H1 (cell line): ENCODE results near the gene FIBIN. TPM values are rescaled to one million over a fixed set of nuclear protein-coding genes. Genes with fewer than 3 reads are reported as not detected.

Source experiments
- CTCF ChIA-PET: fragments of 300-600 bp; sonication (Branson Sonifier 250); formaldehyde crosslinking; loops from one replicate; lab custom pipeline; 2021; ENCODE audit not compliant: partially characterized antibody; lab: Charles Lee
- POLR2A ChIA-PET: fragments of 300-600 bp; sonication (Branson Sonifier 250); formaldehyde crosslinking; loops from one replicate; lab custom pipeline; 2021; ENCODE audit warnings: inconsistent platforms; ENCODE audit not compliant: partially characterized antibody; lab: Charles Lee
- DNase-seq, 2 experiments: peaks; one replicate each; pipeline versions ENCODE4 v3.0.0 to v3.0.0-alpha.2; 2010 to 2022; ENCODE audit warnings: low spot score in 2 of 2, low read depth in 1 of 2, mixed read lengths in 1 of 2
- FAIRE-seq: peaks from 2 replicates; lab custom pipeline; 2011; peaks lifted over from hg19 to GRCh38; lab: Jason Lieb, UNC
- H2AFZ ChIP-seq: 2 replicates; pipeline ENCODE4 v1.8.1; 2012; ENCODE audit warnings: low read length, inconsistent platforms
- H2AK5ac ChIP-seq: 2 replicates; pipeline ENCODE4 v1.6.1; 2013; ENCODE audit warnings: low read depth, low read length
- H2BK120ac ChIP-seq: replicated peaks from 2 replicates; pipeline ENCODE3; 2013; ENCODE audit warnings: low read depth, low read length, inconsistent platforms
- H2BK12ac ChIP-seq: 2 replicates; pipeline ENCODE4 v1.6.1; 2013; ENCODE audit warnings: low read depth, low read length
- H2BK15ac ChIP-seq: 2 replicates; pipeline ENCODE4 v1.6.1; 2013; ENCODE audit warnings: low read length
- H2BK20ac ChIP-seq: 2 replicates; pipeline ENCODE4 v1.6.1; 2013; ENCODE audit warnings: low read length
- H2BK5ac ChIP-seq: 2 replicates; pipeline ENCODE4 v1.6.1; 2013; ENCODE audit warnings: low read depth, low read length
- H3K14ac ChIP-seq: 2 replicates; pipeline ENCODE4 v1.6.1; 2013; ENCODE audit warnings: inconsistent platforms; ENCODE audit not compliant: insufficient read length
- H3K18ac ChIP-seq: 2 replicates; pipeline ENCODE4 v1.6.1; 2013; ENCODE audit warnings: low read length; ENCODE audit errors: extremely low read depth
- H3K23ac ChIP-seq: 2 replicates; pipeline ENCODE4 v1.6.1; 2013; ENCODE audit warnings: inconsistent platforms; ENCODE audit not compliant: insufficient read length
- H3K23me2 ChIP-seq: 2 replicates; pipeline ENCODE4 v1.6.1; 2013; ENCODE audit warnings: low read depth, low read length
- H3K27ac ChIP-seq: 2 replicates; pipeline ENCODE4 v1.6.1; 2011; ENCODE audit warnings: low read depth, low read length, inconsistent platforms
- H3K27me3 ChIP-seq, 4 experiments: replicated peaks in 1 of 4; 1 replicate in 1 of 4; 2 replicates in 3 of 4; pipeline versions ENCODE4 v1.6.1 to v1.8.1; 2011 to 2013; ENCODE audit warnings: low read length in 3 of 4, mild to moderate bottlenecking in 3 of 4, inconsistent platforms in 2 of 4, mixed read lengths in 2 of 4, moderate library complexity in 1 of 4; ENCODE audit not compliant: control insufficient read depth in 3 of 4, insufficient read depth in 3 of 4; ENCODE audit errors: extremely low read depth in 1 of 4
- H3K36me3 ChIP-seq, 4 experiments: 2 replicates each; pipeline versions ENCODE4 v1.6.1 to v1.8.1; 2011 to 2013; ENCODE audit warnings: mild to moderate bottlenecking in 4 of 4, low read length in 3 of 4, moderate library complexity in 2 of 4, control low read depth in 1 of 4, inconsistent platforms in 1 of 4; ENCODE audit not compliant: insufficient read depth in 4 of 4, control insufficient read depth in 2 of 4
- H3K4ac ChIP-seq: replicated peaks from 2 replicates; pipeline ENCODE3; 2013; ENCODE audit warnings: low read length, low read depth, mixed read lengths, inconsistent platforms; ENCODE audit not compliant: insufficient read length
- H3K4me1 ChIP-seq, 4 experiments: replicated peaks in 1 of 4; 1 replicate in 1 of 4; 2 replicates in 3 of 4; pipeline versions ENCODE4 v1.6.1 to v1.8.1; 2011 to 2013; ENCODE audit warnings: low read length in 3 of 4, inconsistent platforms in 2 of 4, mixed read lengths in 1 of 4; ENCODE audit not compliant: insufficient read depth in 4 of 4, control insufficient read depth in 3 of 4
- H3K4me2 ChIP-seq, 2 experiments: 2 replicates each; pipeline versions ENCODE4 v1.6.1 to v1.8.1; 2011 to 2013; ENCODE audit warnings: low read depth in 2 of 2, low read length in 2 of 2, control low read depth in 1 of 2, inconsistent platforms in 1 of 2, mild to moderate bottlenecking in 1 of 2; ENCODE audit not compliant: insufficient read depth in 1 of 2
- H3K4me3 ChIP-seq, 4 experiments: fragments of 200-600, 300-600 bp in 1 of 4; sonication (generic), shearing (Covaris generic), sonication (Bioruptor Twin) in 1 of 4; 2 replicates each; pipeline versions ENCODE4 v1.5.1 to v1.8.1; 2011 to 2016; ENCODE audit warnings: low read length in 4 of 4, low read depth in 3 of 4, control low read depth in 2 of 4, inconsistent platforms in 2 of 4, mild to moderate bottlenecking in 2 of 4, mixed read lengths in 1 of 4, moderate library complexity in 1 of 4; ENCODE audit not compliant: insufficient read depth in 2 of 4; ENCODE audit errors: extremely low read depth in 1 of 4
- H3K56ac ChIP-seq: replicated peaks from 2 replicates; pipeline ENCODE3; 2013; ENCODE audit warnings: low read depth, mild to moderate bottlenecking, mixed read lengths, low read length, inconsistent platforms; ENCODE audit not compliant: insufficient read length
- H3K79me1 ChIP-seq: 2 replicates; pipeline ENCODE4 v1.6.1; 2013; ENCODE audit warnings: low read depth, low read length, control low read depth
- H3K79me2 ChIP-seq, 2 experiments: 2 replicates each; pipeline versions ENCODE4 v1.6.1 to v1.8.1; 2012 to 2013; ENCODE audit warnings: low read length in 2 of 2, mild to moderate bottlenecking in 2 of 2, inconsistent platforms in 1 of 2; ENCODE audit not compliant: insufficient read depth in 2 of 2, control insufficient read depth in 1 of 2
- H3K9ac ChIP-seq, 4 experiments: replicated peaks in 1 of 4; 1 replicate in 1 of 4; 2 replicates in 3 of 4; pipeline versions ENCODE4 v1.6.1 to v1.8.1; 2011 to 2013; ENCODE audit warnings: low read depth in 3 of 4, low read length in 3 of 4, control low read depth in 2 of 4, mild to moderate bottlenecking in 2 of 4, moderate library complexity in 2 of 4, inconsistent platforms in 1 of 4; ENCODE audit errors: extremely low read depth in 1 of 4
- H3K9me3 ChIP-seq, 2 experiments: 2 replicates each; pipeline versions ENCODE4 v1.6.1 to v1.8.1; 2012 to 2013; ENCODE audit warnings: mild to moderate bottlenecking in 2 of 2, moderate library complexity in 2 of 2, control low read depth in 1 of 2, inconsistent platforms in 1 of 2, low read depth in 1 of 2, low read length in 1 of 2, mixed read lengths in 1 of 2; ENCODE audit not compliant: insufficient read depth in 2 of 2
- H4K20me1 ChIP-seq, 2 experiments: replicated peaks in 1 of 2; 2 replicates each; pipeline versions ENCODE3 to v1.8.1; 2011 to 2013; ENCODE audit warnings: inconsistent platforms in 2 of 2, low read length in 2 of 2, mild to moderate bottlenecking in 1 of 2; ENCODE audit not compliant: insufficient read depth in 2 of 2, control insufficient read depth in 1 of 2
- H4K5ac ChIP-seq: 2 replicates; pipeline ENCODE4 v1.6.1; 2013; ENCODE audit warnings: low read length, low read depth, mixed read lengths, inconsistent platforms; ENCODE audit not compliant: insufficient read length
- H4K8ac ChIP-seq: 2 replicates; pipeline ENCODE4 v1.8.0; 2013; ENCODE audit warnings: mild to moderate bottlenecking, moderate library complexity, low read length, inconsistent platforms; ENCODE audit not compliant: insufficient read depth; ENCODE audit errors: extremely low read depth
- H4K91ac ChIP-seq: replicated peaks from 2 replicates; pipeline ENCODE3; 2013; ENCODE audit warnings: low read length, mixed read lengths, inconsistent platforms; ENCODE audit not compliant: insufficient read length
- CEBPB ChIP-seq: IDR thresholded peaks from 2 replicates; pipeline ENCODE4 v1.6.1; 2012; ENCODE audit warnings: low read depth, low read length
- JUND ChIP-seq: IDR thresholded peaks from 2 replicates; pipeline ENCODE4 v1.6.1; 2011; ENCODE audit warnings: mild to moderate bottlenecking, improper control_type of control experiment, low read length
- KDM4A ChIP-seq: IDR thresholded peaks from one replicate; pipeline ENCODE4 v1.7.1; 2012; ENCODE audit warnings: low read depth, mild to moderate bottlenecking, moderate library complexity, low read length, inconsistent platforms; ENCODE audit not compliant: severe bottlenecking
- POU5F1 ChIP-seq: IDR thresholded peaks from 2 replicates; pipeline ENCODE4 v1.6.1; 2011; ENCODE audit warnings: low read depth, mild to moderate bottlenecking, low read length, moderate library complexity
- SIN3A ChIP-seq, 2 experiments: IDR thresholded peaks in 1 of 2; conservative IDR thresholded peaks in 1 of 2; 2 replicates each; pipeline ENCODE4 v1.6.1; 2011 to 2012; ENCODE audit warnings: low read length in 2 of 2, improper control_type of control experiment in 1 of 2, low read depth in 1 of 2, mild to moderate bottlenecking in 1 of 2
- SIRT6 ChIP-seq: IDR thresholded peaks from one replicate; pipeline ENCODE4 v1.7.1; 2012; ENCODE audit warnings: low read length, inconsistent platforms
- TBP ChIP-seq: IDR thresholded peaks from 2 replicates; pipeline ENCODE4 v1.6.1; 2011; ENCODE audit warnings: low read depth, low read length, improper control_type of control experiment
- WGBS, 2 experiments: shearing (Covaris generic) in 1 of 2; methylation state at CpG; one replicate each; pipeline versions ENCODE4 v1.1.6 to v1.1.7; 2013 to 2015; ENCODE audit warnings: low lambda C conversion rate in 2 of 2, mixed read lengths in 2 of 2, inconsistent platforms in 1 of 2, low coverage in 1 of 2, missing lambda C conversion rate in 1 of 2; ENCODE audit not compliant: insufficient replicate concordance in 2 of 2, insufficient coverage in 1 of 2, insufficient read length in 1 of 2; ENCODE audit errors: extremely low coverage in 1 of 2, missing lambda C conversion rate in 1 of 2; 5-methylcytosine and 5-hydroxymethylcytosine counted together
- polyA plus RNA-seq, 7 experiments: library from polyadenylated mRNA; depleted of rRNA in 3 of 7; stranded (reverse) in 5 of 7; unstranded in 2 of 7; fragments of >200 nt in 5 of 7; fragments of 200-250 nt in 2 of 7; gene quantifications; 1 replicate in 5 of 7; 2 replicates in 1 of 7; 4 replicates in 1 of 7; pipeline versions ENCODE4 v1.2.1 to v1.2.3, GENCODE V29; 2011 to 2013; ENCODE audit warnings: missing spikeins in 2 of 7, mixed read lengths in 2 of 7
- total RNA-seq: library from RNA; stranded (reverse); fragmentation: NEBNext Ultra II Directional; extraction: Animal tissue kit (Norgen Biotek cat#: 25700); gene quantifications from 2 replicates; pipeline ENCODE4 v1.2.1, GENCODE V29; 2021

Gene FIBIN
- total and polyA plus RNA-seq, 2 of the 8 experiments (the other 6 are each of a cell fraction or from before 2014, with no cell fraction given): 0.38 to 0.45 TPM

GRCh38 chr11:26948881-26949280 lies 45.0 kb upstream of the FIBIN start:
- CTCF ChIA-PET: interaction anchor here (0.8 to 1.3 kb wide), 3 partner anchors 71 to 209 kb away, joined by 3 to 4 read pairs (median 3); no protein-coding TSS in a partner anchor
- no peaks in the 10 kb centered on the region for H3K9me3 ChIP-seq
- no peak overlapping the region for H3K23ac ChIP-seq
- no peak overlapping the region for H2BK5ac ChIP-seq
- H4K8ac ChIP-seq: no peak overlapping the region
- no peak overlapping the region for H2AFZ ChIP-seq
- H3K27me3 ChIP-seq: no peaks in the 10 kb centered on the region
- no peaks in the 10 kb centered on the region for H3K23me2 ChIP-seq
- DNase-seq: no peak
- no peak overlapping the region for H4K5ac ChIP-seq
- 100% methylated on average over 1 of the region's 1 CpG; no CpG with 5 or more reads in 1 of the 2 experiments for WGBS, 2 experiments
- no peaks in the 10 kb centered on the region for H3K79me2 ChIP-seq
- H3K9ac ChIP-seq: no peak overlapping the region
- no peak overlapping the region for H2BK12ac ChIP-seq
- TF ChIP-seq POU5F1 (no peak), SIRT6 (no peak), KDM4A (no peak), CEBPB (no peak), TBP (no peak), JUND (no peak), SIN3A (conservative IDR thresholded peaks at IDR 0.05 in 1 of 2, IDR thresholded peaks at IDR 0.05 in 1 of 2; ENCODE audit: low read depth in 1 of 2, low read length in 2 of 2) (no peak)
- no peak overlapping the region for H2AK5ac ChIP-seq
- POLR2A ChIA-PET: no interaction called here
- H3K18ac ChIP-seq: no peak overlapping the region
- H3K36me3 ChIP-seq: no peaks in the 10 kb centered on the region
- no peak overlapping the region for H4K91ac ChIP-seq
- H2BK20ac ChIP-seq: no peak overlapping the region
- no peaks in the 10 kb centered on the region for H4K20me1 ChIP-seq
- no peak overlapping the region for H3K4me3 ChIP-seq
- H3K27ac ChIP-seq: no peak overlapping the region
- H3K14ac ChIP-seq: no peak overlapping the region
- H2BK120ac ChIP-seq: no peak overlapping the region
- no peak for FAIRE-seq
- H3K79me1 ChIP-seq: no peaks in the 10 kb centered on the region
- H3K4me1 ChIP-seq: peaks cover 0 to 4% (median under 1%) of the 10 kb centered on the region in 4 experiments; a peak in 3 of 7 replicates
- H3K4ac ChIP-seq: no peak overlapping the region
- H3K4me2 ChIP-seq: no peak overlapping the region
- H3K56ac ChIP-seq: no peak overlapping the region
- no peak overlapping the region for H2BK15ac ChIP-seq
